Osteoblast (primary cell): ENCODE measurements around the gene PDE6C. TPM values are rescaled to one million over a fixed set of nuclear protein-coding genes. Genes with fewer than 3 reads are reported as not detected.
A peak's percentile ranks its signal among the peaks of the same experiment; 100 is the strongest.

Experiments
- DNase-seq: peaks from one replicate; pipeline ENCODE4 v3.0.0; 2011; ENCODE audit warnings: low spot score, mixed read lengths; ENCODE audit not compliant: insufficient read length; ENCODE audit errors: missing footprints
- H2AFZ ChIP-seq: 2 replicates; pipeline ENCODE4 v1.6.0; 2011; ENCODE audit warnings: mild to moderate bottlenecking, low read length
- H3K27ac ChIP-seq: 2 replicates; pipeline ENCODE4 v1.5.1; 2011; ENCODE audit warnings: mild to moderate bottlenecking, low read depth, low read length, moderate library complexity
- H3K27me3 ChIP-seq: 2 replicates; pipeline ENCODE4 v1.6.0; 2012; ENCODE audit warnings: mild to moderate bottlenecking, control low read depth, inconsistent platforms, low read length, moderate library complexity; ENCODE audit not compliant: insufficient read depth
- H3K36me3 ChIP-seq: 2 replicates; pipeline ENCODE4 v1.5.1; 2011; ENCODE audit warnings: mild to moderate bottlenecking, low read length, control low read depth, moderate library complexity; ENCODE audit not compliant: insufficient read depth
- H3K4me1 ChIP-seq: 2 replicates; pipeline ENCODE4 v1.5.1; 2011; ENCODE audit warnings: mild to moderate bottlenecking, low read length, control low read depth, moderate library complexity; ENCODE audit not compliant: insufficient read depth
- H3K4me2 ChIP-seq: 2 replicates; pipeline ENCODE4 v1.6.0; 2011; ENCODE audit warnings: mild to moderate bottlenecking, low read length; ENCODE audit not compliant: insufficient read depth
- H3K4me3 ChIP-seq: fragments of 200-600 bp; sonication (generic); 3 replicates; pipeline ENCODE4 v1.5.1; 2012; ENCODE audit warnings: mild to moderate bottlenecking, low read length, inconsistent platforms; ENCODE audit not compliant: insufficient read depth
- H3K79me2 ChIP-seq: 2 replicates; pipeline ENCODE4 v1.6.0; 2012; ENCODE audit warnings: mild to moderate bottlenecking, low read length, control low read depth, inconsistent platforms; ENCODE audit not compliant: insufficient read depth
- H3K9me3 ChIP-seq: 2 replicates; pipeline ENCODE4 v1.5.1; 2011; ENCODE audit warnings: low read depth, low read length, control low read depth
- H4K20me1 ChIP-seq: 2 replicates; pipeline ENCODE4 v1.6.0; 2012; ENCODE audit warnings: mild to moderate bottlenecking, low read length, control low read depth; ENCODE audit not compliant: insufficient read depth
- CTCF ChIP-seq: IDR thresholded peaks from 2 replicates; pipeline ENCODE4 v1.5.1; 2011; ENCODE audit warnings: mild to moderate bottlenecking, low read depth, low read length, moderate library complexity; ENCODE audit errors: extremely low read depth
- total RNA-seq: library from RNA; depleted of rRNA; stranded (reverse); fragments of >200 nt; gene quantifications from 2 replicates; pipeline ENCODE4 v1.2.3, GENCODE V29; 2012

PDE6C gene
- total RNA-seq, 1 donor, result not detected

GRCh38 chr10:93701866-93702209, 89.5 kb downstream of the PDE6C start:
- no peak for TF ChIP-seq CTCF
- Histone ChIP-seq H3K4me3 (peak overlapping the region; percentile 74), H3K9me3 (no peaks in the 10 kb centered on the region), H3K4me2 (peak overlapping the region; percentile 96), H3K4me1 (peaks cover 12% of the 10 kb centered on the region), H2AFZ (peak overlapping the region; percentile 94), H3K36me3 (peaks cover 28% of the 10 kb centered on the region), H3K27ac (peak overlapping the region; percentile 93), H3K27me3 (no peaks in the 10 kb centered on the region), H4K20me1 (no peaks in the 10 kb centered on the region), H3K79me2 (peaks cover 8% of the 10 kb centered on the region)
- peak; percentile 70 for DNase-seq

- Histone ChIP-seq H3K9me3 (no peaks in the 10 kb centered on the region), H3K27me3 (no peaks in the 10 kb centered on the region), H3K36me3 (peaks cover 24% of the 10 kb centered on the region), H3K4me2 (peak within 1 kb of the TSS; percentile 99), H4K20me1 (no peaks in the 10 kb centered on the region), H3K4me3 (peak within 1 kb of the TSS; percentile 74), H3K27ac (peak within 1 kb of the TSS; percentile 93), H3K79me2 (peaks cover 8% of the 10 kb centered on the region), H2AFZ (peak within 1 kb of the TSS; percentile 98), H3K4me1 (peaks cover 12% of the 10 kb centered on the region)
- peak; percentile 42 for TF ChIP-seq CTCF
- peak; percentile 92 for DNase-seq
Measured at GRCh38 chr10:93702210-93703001, 90.1 kb downstream of the PDE6C start, which contains the start of gene FRA10AC1. TSS of gene FRA10AC1 (minus strand) at chr10:93702592. CDS start at chr10:93700106, 2,486 bp downstream.

- Histone ChIP-seq H4K20me1 (no peaks in the 10 kb centered on the region), H2AFZ (peak overlapping the region; percentile 98), H3K79me2 (peaks cover 8% of the 10 kb centered on the region), H3K4me2 (peak overlapping the region; percentile 99), H3K27me3 (no peaks in the 10 kb centered on the region), H3K4me3 (peak overlapping the region; percentile 74), H3K9me3 (no peaks in the 10 kb centered on the region), H3K4me1 (peaks cover 12% of the 10 kb centered on the region), H3K27ac (peak overlapping the region; percentile 67), H3K36me3 (peaks cover 17% of the 10 kb centered on the region)
- no peak for TF ChIP-seq CTCF
- DNase-seq, result peak; percentile 22
Measured at GRCh38 chr10:93703066-93703465, 90.7 kb downstream of the PDE6C start.

GRCh38 chr10:93703841-93704240, 91.5 kb downstream of the PDE6C start:
- no peak for TF ChIP-seq CTCF
- Histone ChIP-seq H4K20me1 (no peaks in the 10 kb centered on the region), H3K4me2 (peak overlapping the region; percentile 99), H3K79me2 (peaks cover 8% of the 10 kb centered on the region), H3K36me3 (peaks cover 10% of the 10 kb centered on the region), H3K4me1 (peaks cover 12% of the 10 kb centered on the region), H3K27me3 (no peaks in the 10 kb centered on the region), H3K27ac (no peak overlapping the region), H3K9me3 (no peaks in the 10 kb centered on the region), H3K4me3 (no peak overlapping the region), H2AFZ (peak overlapping the region; percentile 80)
- peak; percentile 31 for DNase-seq
